HG03280 (cell line): ENCODE data around the gene MAST2.

Source experiments
- ATAC-seq: cut with Tn5 transposase; IDR thresholded peaks from one replicate; pipeline ENCODE4 v1.9.1; 2021; ENCODE audit warnings: mild to moderate bottlenecking, moderate library complexity; ENCODE audit not compliant: unreplicated experiment

Gene MAST2

DNA sequence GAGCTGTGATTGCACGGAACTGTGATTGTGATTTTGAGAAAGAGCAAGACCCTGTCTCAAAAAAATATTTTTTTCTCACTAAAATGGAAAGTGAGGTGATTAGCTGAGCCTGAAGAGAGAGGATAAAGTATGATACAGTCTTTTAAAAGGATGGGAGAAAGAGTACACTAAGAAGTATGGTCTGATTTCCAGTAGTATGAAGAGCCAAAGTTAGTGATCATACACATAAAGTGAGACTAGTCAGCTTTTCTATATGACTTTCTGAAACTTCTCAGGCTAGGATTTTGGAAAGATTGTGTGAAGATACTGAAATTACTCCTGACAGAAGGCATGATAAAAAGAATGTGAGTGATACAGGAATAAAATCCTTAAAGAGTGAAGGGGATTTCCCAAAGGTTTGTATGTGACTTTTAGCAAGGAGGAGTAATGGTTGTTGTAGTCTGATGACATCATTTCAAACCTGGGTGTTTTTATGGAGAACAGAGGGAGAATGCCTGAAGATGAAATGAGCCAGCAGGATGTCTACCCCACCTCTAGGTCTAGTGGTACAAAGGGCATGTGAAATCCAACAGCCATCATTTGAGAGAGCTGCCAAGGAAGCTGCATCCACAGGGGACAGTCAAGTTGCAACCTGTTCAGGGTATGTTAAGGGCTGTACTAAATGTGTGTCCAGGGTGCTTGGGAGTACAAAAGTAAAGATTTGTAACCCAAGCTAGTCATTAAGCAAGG, 171.3 kb downstream of the MAST2 start:
- no peak for ATAC-seq

DNA sequence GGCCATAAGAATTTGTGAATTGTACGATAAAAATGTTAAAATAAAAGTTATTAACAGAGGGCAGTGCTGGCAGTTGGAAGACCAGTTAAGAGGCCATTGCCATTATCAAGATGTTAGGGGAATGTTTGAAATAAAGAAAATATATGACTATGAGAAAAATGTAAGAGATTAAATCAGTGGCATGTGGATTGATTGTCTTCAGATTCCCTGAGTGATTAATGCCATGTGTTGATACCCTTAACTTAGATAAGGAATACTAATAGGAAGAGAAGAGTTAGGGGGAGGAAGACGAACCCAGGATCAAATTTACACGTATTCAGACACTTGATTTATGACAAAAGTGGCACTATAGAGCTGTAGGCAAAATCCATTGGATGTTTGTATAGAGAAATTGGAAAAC, 173.2 kb downstream of the MAST2 start:
- no peak for ATAC-seq

DNA sequence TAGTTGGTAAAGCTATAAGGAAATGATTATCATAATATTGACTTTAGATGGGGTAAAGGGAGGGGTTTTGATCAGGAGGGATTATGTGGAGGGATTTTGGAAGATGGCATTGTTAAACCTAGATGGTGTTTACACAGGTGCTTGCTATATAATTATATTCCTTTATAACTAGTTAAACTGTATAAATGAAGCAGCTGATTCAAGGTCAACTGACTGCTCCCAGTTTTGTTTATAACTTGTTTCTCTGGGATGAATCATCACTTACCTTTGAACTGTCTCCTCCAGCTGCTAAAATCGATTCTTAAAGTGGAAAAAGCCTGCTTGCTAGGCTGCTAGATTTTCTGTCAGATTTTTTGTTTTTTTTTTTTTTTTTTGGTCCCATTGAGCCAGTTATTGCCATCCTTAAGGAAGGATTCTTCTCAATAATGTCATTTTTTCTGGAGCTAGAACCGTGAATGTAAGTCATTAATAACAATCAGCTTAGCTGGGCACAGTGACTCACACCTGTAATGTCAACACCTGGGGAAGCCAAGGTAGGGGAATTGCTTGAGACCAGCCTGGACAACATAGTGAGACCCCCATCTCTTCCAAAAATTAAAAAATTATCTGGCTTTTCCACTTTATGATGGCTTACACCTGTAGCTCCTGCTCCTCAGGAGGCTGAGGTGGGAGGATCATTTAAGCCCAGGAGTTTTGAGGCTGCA, 175.8 kb downstream of the MAST2 start:
- no peak for ATAC-seq

DNA sequence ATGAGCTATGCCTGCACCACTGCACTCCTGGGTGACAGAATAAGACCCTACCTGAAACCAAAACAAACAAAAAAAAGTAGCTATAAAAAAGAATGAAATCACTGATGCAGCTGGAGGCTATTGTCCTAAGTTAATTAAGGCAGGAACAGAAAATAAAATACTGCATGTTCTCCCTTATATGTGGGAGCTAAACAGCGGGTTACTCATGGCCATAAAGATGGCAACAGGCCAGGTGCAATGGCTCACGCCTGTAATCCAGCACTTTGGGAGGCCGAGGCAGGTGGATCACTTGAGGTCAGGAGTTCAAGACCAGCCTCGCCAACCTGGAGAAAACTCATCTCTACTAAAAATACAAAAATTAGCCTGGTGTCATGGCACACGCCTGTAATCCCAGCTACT, 176.4 kb downstream of the MAST2 start:
- ATAC-seq = no peak

DNA sequence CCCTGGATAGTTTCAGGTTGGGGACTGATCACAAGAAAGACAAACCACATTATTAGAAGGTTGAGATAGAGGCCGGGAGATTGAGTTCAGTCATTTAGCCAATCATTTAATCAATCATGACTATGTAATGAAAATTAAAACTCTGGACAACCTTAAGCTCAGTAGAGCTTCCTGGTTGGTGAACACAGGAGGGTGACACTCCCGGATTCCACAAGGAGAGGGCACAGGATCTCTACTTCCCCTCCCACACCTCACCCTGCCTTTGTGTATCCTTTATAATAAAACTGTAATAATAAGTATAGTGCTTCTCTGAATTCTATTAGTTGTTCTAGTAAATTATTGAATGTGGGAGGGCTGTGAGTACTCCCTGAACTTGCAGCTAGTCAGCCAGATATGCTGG, 178.9 kb downstream of the MAST2 start:
- no peak for ATAC-seq

DNA sequence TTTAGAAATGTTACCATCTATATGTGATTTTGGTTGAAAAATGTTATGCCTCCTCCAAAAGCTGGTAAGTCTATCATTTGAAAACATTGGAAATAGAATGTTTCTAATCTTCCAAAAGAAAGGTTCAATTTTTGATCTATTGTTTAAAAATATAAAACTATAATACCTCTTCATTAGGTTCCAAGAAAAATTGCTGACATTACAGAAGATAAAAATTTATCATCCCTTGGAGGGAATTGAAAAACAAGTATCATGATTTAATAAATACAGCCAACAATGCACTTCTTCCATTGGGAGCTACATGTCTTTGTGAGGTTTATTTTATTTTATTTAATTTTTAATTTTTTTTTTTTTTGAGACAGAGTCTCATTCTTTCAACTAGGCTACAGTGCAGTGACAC, 180.6 kb downstream of the MAST2 start:
- ATAC-seq = no peak

DNA sequence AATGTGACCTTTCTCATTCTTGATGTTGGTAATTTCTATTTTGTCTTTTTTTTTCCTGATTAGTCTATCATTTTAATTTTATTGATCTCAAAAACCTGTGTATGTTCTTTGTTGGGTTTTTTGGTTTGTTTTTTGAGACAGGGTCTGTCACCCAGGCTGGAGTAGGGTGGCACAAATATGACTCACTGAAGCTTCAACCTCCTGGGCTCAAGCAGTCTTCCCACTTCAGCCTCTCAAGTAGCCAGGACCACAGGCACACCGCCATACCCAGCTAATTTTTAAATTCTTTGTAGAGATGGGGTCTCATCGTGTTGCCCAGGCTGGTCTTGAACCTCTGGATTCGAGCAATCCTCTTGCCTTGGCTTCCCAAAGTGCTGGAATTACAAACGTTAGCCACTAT, 183.8 kb downstream of the MAST2 start:
- ATAC-seq = no peak

DNA sequence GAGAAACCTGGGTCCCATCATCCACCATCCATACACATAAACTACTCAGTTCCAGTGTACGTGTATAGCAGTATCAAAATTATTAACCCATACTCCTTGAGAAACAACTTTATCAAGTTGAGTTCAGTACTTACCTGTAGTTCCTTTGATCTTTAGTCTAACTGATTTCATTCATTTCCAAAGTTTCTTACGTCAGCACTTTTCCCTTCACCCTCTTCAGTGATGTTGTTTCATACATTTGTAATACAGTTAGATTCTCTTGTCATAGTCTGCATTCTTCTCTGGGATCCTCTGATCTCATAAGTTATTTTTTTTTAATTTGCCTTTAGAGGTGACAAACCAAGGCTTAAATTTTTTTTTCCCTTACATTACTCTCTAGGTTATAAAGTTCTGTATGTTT, 185.8 kb downstream of the MAST2 start:
- ATAC-seq = no peak

DNA sequence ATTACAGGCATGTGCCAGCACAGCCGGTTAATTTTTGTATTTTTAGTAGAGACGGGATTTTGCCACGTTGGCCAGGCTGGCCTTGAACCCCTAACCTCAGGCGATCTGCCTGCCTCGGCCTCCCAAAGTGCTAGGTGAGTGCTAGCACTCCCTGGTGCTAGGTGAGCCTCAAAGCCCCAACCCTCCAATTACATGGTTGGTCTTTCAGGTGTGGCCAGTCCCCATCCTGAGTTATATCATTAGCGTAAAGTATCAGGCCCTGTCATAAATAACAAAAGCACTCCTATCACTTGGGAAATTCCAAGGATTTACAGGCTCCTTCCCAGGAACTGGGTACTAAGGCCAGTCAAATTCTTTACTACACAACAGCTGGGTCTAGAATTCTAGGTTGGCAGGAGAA, 191.0 kb downstream of the MAST2 start:
- ATAC-seq = no peak

DNA sequence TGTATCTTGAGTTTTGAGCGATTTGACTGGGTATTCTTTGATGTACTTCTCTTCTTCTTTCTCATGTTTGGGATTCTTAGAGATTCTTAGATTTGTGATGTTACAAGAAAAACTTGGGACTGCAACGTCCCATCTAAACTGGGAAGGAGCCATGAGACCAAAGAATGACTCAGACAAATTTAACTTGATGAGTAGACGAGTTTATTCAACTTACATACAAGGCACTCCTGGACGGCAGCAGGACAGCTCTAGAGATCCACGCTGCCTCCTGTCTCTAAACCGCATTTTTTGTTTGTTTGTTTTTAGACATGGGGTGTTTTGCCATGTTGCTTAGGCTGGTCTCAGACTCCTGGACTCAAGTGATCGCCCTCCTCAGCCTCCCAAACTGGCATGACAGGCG, 191.9 kb downstream of the MAST2 start:
- ATAC-seq = no peak

DNA sequence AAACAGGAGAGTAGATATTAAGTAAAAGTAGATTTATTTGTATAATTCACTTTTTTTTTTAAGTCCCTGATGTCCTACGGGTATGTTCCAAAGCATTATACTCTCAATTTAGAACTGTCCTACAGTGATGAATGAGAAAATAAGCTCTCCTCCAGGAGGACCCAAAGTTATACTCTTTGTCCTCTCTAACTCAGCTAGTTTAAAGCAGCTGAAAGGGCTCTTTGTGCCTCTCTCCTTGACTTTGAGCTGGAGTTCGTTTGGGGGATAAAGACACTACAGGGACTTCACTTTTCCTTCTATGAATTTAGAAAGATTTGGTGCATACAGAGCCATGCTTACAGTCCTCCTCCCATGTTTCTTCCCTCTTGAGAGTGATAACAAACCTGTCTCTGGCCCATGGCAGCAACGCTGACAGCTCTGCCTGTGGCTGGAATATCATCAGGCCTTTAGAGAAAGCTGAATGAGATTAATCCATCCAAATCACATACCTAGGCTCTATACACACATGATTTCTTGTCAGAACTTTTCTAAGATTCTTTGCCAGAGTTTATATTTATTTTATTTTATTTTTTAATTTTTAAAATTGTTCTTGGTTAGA, 194.7 kb downstream of the MAST2 start:
- ATAC-seq = no peak

DNA sequence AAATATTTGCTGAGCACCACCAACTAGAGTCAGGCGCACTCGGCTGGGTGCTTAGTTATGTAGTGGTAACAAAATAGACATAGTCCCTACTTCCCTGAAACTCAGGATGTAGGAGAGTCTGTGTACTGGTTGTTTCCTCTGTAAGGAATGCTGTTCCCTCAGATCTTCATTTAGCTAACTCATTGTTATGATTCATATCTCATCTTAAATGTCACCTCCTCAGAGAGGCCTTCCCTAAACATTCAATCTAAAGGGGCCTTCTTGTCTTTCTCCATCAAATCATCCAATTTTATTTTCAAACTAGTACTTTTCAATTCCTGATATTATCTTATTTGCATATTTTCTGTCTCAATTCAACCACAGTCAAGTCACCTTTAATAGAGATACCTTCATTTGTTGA, 196.1 kb downstream of the MAST2 start:
- no peak for ATAC-seq

DNA sequence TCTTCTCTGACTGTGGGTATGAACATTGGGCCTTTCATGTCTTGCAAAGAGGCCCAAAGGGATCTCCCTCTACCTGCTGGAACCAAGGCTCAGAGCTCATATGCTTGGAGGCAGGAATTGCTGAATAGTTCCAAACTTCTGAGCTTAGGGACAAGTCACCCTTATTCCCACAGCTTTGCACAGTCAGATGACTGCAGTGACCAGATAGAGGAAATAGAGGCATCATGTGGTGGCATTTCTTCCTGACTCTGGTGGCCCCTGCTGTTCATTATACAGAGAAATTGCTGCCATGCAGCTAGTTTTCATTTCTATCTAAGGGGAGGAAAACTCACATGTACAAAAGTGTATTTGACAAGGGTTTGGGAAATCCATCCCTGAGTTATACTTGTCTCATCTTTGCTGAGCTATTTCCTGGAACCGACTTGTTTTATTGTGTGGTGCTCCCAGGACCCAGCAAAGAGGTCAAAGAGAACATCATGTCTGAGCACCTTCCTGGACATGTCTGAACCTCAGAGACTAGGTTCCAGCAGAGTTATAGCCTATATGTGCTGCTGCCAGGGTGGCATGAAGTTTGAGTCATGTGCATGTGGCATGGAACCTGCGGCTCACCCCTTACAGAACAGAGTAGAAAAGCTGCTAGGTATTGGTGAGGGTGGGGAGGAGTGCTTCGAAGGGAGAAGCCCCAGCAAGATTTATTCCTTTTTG, 197.8 kb downstream of the MAST2 start:
- ATAC-seq = no peak

DNA sequence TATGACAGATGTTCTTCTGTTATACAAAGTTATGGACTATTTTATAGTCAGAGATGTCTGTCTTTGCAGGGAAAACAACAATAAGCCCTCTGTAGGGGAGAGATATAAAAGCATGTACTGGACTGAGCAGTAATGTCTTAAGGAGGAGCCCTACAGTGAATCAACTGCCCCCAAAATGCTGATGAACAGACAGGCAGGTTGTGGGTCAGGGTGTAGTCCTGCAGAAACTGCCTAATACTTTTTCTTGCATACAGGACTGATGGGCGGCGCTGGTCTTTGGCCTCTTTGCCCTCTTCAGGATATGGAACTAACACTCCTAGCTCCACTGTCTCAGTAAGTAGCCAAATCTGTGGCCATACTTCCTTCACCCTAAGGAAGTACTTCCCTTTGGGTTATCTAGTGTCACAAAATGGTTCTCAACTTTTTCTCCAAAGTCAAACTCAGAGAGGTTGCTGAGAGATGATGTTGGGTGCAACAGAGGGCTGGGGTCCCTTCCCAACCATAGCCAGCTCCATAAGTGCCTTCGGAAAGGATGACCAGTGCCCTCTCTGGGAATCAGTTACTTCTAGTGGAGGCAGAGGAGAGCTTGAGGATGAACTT, 199.2 kb downstream of the MAST2 start:
- ATAC-seq = no peak

DNA sequence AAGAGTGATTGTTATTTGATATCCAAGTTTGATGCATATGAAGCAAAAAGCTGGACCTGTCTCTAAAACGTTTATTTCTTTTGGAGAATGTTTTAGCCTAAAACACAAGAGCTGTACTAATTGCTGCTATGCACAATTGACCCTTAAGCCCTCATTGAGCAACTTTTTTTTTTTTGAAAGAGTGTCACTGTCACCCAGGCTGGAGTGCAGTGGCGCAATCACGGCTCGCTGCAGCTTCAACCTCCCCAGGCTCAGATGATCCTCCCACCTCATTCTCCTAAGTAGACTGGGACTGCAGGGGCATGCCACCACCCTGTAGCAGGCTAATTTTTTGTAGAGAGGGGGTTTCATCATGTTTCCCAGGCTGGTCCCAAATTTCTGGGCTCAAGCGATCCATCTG, 199.9 kb downstream of the MAST2 start:
- no peak for ATAC-seq

DNA sequence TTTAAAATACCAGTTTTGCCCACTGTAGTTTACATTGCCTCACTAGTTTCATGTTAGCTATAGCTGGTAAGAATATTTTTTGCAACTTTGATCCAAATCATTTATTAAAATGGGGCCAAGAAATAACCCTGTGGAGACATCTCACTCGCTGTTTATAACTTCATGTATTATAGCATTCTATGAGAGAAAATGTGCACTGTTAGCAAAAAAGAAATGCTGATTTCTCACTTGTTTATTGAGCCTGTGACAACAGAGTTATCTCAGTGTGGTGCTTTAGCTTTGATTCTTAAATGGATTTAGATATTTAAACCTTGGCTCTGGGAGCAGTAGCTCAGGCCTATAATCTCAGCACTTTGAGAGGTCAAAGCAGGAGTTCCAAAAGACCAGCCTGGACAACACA, 201.1 kb downstream of the MAST2 start:
- no peak for ATAC-seq

DNA sequence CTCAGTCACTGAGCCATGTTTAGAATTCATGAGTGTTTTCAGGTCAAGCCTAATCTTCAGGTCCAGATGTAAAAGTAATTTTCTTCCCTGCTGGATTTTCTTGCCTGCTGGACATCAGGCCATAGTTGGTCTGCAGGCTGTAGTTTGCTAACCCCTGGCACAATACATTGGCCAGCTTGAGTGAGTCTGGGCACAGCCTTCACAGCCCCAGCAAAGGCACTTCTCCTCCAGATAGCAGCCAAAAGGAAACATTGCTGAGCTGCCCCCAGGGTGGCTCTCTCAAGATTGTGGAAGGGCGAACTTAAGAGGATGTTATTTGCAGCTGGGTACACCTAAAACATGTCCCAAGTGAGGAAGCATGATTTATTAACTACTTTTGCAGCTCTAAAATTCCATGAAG, 202.2 kb downstream of the MAST2 start:
- no peak for ATAC-seq

DNA sequence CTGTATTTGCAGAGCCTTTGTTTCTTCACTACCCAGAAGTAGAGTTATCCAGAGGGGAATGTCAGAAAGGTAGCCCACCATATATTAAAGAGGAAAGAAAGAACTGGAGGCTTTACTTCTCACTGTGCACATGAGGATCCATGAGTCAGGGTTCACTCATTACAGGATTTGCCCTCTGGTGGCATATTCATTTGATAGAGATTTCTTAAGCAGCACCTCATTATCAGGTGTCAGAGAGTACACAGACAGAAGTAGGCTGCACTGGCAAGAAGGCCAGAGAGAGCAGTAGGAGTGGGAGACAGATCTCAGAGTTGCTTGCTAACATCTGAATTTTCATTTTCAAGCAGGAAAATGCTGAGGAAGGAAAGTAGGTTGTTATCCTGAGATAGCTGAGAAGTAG, 205.2 kb downstream of the MAST2 start:
- ATAC-seq = no peak

DNA sequence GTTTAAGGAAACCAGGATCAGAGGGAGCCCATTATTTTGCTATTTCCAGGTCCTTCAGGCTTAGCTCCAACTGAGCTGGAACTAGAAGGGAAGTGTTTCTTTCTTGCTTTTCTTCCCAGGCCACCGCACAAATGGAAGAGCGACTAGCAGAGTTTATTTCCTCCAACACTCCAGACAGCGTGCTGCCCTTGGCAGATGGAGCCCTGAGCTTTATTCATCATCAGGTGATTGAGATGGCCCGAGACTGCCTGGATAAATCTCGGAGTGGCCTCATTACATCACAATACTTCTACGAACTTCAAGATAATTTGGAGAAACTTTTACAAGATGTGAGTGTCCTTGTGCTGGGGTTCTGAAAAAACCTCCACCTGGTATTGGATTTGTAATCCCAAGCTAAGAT, 207.2 kb downstream of the MAST2 start:
- no peak for ATAC-seq

DNA sequence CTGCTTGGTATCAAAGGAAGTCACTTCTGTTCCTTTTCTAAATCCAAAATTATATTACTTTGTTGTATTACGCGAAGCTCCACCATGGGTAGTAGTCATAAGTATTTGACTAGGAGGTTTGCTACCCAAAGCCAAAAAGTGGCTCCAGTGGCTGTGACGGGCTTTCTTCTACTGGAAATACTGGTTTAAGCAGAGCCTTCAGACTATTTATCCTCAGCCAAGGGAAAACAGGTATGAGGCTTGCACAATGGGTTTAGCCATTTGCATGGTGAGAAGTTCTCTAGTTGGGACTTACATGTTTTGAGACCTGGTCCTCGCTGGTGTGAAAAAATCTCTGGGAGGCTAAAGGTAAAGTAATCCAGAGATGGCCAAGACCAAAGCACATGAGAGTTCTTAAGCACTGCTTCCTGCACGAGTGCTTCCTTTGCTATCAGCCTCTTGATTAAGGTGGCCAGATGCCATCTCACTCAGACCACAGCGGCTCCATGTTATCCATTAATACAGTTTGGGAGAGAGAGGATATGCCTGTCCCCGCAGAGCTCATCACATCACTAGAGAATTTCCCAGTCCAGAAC, 207.8 kb downstream of the MAST2 start:
- no peak for ATAC-seq

DNA sequence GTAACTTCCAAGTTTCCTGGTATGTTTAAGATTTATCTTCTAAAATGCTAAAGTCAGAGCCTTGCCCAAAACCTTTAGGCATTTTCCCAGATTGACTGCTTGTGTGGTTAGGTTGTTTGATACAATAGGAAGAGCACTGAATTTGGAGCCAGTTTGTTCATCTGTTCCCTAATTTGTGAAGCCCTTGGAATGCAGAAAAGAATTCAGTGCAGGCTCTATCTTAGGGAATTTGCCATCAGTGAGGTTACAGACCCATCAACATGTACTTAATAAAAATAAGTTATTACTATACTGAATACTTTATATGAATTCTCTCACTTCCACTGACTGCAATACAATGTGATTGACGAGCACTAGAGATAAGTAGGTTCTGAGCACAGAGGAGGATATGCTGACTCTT, 208.8 kb downstream of the MAST2 start:
- no peak for ATAC-seq
